ENCODE measurements around the gene ABT1.

The ABT1 gene

DNA sequence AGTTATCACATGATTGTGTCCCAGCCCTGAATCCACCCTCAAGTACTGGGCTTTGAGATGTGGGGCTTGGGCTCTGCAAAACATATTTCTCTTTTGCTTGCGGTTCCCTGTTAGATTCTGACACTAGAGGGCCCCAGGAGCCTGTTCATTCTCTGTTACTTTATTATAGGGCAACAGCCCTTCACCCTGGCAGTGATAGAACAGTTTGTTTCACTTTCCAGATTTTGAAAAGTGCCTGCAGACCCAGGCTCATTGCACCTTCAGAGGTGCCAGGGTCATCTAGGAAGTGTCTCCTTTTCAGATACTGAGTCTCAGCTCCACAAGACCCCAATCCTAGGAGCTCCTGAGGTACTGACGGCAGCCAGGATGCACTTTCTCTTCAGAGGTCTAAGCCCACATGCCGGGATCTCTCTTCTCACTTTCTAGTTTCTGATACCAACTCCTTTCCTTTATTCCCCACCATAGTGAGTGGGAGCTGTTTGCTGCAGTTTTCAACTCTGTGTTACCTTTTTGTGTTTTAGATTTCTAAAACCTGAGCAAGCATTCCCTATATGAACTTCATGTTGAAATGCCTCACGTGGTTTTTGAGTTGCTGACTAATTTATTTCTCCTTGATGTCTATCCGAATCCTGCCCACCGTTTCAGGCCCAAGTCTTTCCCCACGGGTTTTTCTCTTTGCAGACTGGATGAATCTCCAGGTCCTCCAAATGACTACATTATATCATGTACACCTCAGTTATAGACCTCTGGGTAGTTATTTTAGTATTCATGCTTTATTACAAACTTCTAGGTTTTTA lies 10.9 kb downstream of the ABT1 start:
- peak; percentile 93 for FAIRE-seq

GRCh38 chr6:26609463-26609862 lies 12.7 kb downstream of the ABT1 start:
- FAIRE-seq: no peak

DNA sequence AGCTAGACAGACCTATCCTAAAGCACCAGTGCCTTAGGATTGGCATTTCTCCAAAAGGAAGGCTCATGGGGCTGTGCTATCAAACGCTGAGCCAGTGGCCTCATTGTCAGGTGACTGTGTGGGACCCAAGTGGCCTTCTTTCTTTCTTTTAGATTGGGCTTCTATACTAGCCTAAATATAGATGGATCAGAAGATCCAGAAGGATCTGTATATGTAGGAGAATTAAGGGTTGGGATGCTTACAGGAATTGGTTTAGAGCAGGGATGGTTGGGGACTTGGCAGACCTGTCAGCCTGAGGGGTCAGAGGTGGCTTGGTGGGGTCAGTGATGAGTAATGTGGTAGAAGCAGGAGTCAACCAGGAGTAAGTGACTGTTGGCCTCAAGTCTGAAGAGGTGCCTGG lies 14.8 kb downstream of the ABT1 start:
- no peak for FAIRE-seq

- no peak for FAIRE-seq
Measured at GRCh38 chr6:26613201-26613600, 16.4 kb downstream of the ABT1 start.

DNA sequence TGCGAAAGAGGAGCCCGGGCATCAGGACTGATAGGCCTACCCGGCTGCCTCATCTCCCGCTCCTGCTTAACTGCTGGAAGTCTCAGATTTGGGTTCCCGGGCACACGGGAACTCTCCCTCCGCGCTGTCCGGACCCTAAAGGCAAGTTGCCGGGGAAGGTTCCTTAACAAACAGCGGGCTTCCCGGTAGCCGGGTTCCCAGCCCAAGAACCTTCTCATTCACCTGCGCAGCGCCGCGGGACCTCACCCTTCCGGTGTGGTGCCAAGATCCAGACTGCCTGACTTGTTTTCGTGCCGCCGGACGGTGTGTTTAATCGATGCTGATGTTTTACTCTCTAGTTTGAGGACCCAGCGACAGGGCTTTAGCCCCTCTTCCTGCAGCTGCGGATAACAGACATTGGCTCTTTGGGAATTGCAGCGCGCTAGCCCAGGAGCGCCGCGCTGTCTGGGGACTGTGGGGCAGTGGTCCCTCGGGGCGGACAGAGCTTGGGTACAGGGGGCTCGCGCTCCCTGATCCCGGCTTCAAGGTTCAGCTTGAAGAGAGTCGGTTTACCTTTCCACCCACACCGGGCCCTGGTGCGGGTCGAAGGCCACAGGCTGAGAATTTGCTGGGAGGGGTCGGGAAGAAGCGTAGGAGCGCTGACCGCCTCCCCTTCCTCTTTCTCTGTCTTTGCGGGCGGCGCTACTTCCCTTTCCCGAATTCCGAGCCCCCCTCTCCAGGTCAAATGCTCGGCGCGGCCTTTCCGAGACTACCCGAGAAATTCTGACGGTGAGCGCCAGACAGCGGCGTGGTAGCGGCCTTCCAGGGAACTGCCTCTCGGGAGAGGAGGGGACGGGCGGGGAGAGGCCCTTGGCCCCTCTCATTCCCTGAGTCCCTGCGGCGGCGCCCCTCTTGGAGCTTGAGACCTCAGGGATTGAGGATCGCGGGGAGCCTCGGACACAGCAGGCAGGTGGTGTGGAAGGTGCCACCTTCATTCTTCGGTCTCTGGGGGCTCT lies 17.2 kb downstream of the ABT1 start:
- FAIRE-seq: no peak

DNA sequence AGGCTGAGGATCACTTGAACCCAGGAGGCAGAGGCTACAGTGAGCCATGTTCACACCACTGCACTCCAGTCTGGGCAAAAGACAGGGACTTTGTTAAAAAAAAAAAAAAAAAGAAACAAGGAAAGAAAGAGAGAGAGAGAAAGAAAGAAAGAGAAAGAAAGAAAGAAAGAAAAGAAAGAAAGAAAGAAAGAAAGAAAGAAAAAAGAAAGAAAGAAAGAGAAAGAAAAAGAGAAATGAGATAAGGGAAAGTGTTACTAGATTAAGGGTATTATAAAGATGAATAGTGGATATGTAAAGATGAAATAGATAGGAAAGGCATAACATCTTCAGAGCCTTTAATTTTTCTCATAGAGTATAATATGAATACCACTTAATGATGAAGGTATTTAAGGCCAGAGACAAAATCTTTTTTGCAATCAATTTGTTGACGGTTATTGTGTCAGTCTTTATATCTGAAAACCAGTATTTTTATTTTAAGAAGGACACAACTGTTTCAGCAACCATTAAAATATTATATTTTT lies 26.6 kb downstream of the ABT1 start:
- no peak for FAIRE-seq

DNA sequence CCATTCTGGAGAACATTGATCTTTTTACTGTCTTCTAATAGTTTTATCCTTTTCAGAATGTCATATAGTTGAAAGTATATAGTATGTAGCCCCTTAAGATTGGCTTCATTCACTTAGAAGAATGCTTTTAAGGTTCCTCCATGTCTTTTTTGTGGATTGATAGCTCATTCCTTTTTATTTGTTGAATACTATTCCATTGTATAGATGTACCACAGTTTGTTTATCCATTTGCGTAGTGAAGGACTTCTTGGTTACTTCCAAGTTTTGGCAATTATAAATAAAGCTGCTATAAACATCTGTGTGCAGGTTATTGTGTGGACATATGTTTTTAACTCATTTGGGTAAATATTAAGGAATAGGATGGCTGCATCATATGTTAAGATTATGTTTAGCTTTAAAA lies 27.8 kb downstream of the ABT1 start:
- FAIRE-seq: no peak

- no peak for FAIRE-seq
Measured at GRCh38 chr6:26627843-26628242, 31.1 kb downstream of the ABT1 start.

DNA sequence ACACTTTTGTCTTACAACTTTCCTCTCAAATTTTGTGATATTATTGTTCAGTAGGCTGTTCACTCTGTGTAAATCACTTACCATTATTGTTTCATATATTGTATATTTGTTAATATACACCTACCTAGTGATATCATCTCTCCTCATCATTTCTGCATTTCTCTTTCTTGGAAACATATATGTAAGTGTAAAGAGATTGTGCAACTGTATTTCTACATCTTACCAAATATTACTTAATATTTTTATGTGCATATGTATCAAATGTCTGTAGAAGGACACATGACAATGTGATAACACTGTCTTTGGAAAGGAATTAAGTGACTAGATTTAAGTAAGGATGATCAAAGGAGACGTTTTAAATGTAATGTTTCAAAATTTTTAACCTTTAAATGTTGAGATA lies 32.6 kb downstream of the ABT1 start:
- FAIRE-seq: no peak

GRCh38 chr6:26640806-26641205 lies 44.1 kb downstream of the ABT1 start:
- FAIRE-seq: no peak

DNA sequence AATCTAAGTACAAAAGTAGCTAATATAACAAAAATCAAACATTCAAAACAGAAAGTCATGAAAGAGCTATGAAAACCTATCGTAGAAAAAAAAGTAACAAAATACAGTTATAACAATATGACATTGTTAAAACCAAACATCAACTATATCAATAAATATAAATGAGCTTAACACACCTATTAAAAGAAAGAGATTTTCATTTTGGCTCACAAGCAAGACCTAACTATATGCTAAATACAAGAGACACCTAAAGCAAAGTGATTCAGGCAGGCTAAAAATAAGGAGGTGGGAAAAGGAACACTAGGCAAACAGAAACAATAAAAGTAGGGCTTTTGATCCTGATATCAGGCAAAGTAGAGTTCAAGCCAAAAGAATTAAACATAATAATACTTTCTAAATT lies 49.3 kb downstream of the ABT1 start:
- peak; percentile 23 for FAIRE-seq

All from G401.6 (cell line).